NOMO-1 (cell line): ENCODE measurements around the gene NLRP6.
A peak's percentile ranks its signal among the peaks of the same experiment; 100 is the strongest.
"Not testable (repeated sequence)": the region's sequence is repeated elsewhere in the genome, so short reads cannot be mapped to it uniquely, and the experiment has no call there.

ENCODE experiments used
- DNase-seq, 2 experiments: peaks; one replicate each; lab custom pipeline; 2025; ENCODE audit not compliant: unreplicated experiment in 2 of 2; lab: John Stamatoyannopoulos, UW

Gene NLRP6

GRCh38 chr11:319121-319887 is 41.1 kb downstream of the NLRP6 start:
- DNase-seq: not testable (repeated sequence)

DNA sequence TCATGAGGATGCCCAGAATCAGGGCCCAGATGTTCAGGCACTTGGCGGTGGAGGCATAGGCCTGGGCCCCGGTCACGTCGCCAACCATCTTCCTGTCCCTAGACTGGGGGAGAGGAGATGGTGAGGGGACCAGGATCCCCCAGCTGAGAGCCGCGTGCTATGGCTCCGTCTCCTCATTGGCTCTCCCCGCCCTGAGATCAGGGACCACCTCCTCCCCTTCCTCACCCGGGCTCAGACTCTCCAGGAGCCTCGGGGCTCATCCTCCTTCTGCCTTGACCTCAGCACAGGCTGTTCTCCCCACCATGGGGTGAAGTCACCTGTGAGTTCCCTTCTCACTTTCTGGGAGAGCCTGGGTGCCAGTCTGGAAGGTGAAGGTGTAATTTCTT is 41.7 kb downstream of the NLRP6 start:
- not testable (repeated sequence) for DNase-seq

DNA sequence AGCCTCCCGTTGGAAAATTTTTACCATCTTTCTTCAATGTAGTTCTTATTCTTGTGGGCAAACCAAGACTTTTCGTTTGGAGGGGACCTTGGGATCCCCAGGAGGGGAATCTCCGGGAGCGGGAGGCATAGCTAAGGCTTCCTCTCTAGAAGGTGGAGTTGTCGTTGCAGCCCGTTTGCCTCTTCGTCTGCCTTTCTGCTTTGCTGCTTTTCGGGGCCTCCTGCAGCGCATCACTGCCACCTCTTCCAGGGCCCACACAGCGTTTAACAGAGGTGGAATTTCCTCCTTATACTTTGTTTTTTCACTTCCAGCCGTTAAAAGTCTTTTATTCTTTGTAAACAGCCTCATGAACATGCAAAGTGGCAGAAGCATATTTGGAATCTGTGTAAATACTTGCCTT is 45.9 kb downstream of the NLRP6 start:
- no peak for DNase-seq

DNA sequence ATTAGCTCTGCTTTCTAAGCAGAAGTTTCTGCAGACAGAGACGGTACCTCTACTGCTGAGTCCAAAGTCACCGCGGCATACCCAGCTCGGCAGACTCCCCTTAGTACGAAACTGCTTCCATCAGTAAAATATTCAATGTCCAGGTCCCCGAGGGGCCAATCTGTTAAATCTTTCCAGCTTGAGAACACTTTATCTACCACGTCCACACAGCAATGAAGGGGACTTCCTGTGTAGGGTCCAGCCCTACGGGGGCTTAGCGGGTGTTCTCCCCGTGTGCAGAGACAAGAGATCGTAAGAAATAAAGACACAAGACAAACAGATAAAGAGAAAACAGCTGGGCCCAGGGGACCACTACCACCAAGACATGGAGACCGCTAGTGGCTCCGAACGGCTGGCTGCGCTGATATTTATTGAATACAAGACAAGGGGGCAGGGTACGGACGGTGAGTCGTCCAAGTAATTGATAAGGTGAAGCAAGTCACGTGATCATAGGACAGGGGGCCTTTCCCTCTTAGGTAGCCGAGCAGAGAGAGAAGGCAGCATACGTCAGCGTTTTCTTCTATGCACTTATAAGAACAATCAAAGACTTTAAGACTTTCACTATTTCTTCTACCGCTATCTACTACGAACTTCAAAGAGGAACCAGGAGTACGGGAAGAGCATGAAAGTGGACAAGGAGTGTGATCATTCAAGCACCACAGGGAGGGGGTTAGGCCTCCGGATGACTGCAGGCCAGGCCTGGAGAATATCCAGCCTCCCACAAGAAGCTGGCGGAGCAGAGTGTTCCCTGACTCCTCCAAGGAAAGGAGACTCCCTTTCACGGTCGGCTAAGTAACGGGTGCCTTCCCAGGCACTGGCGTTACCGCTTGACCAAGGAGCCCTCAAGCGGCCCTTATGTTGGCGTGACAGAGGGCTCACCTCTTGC is 46.6 kb downstream of the NLRP6 start:
- DNase-seq: not testable (repeated sequence)

DNA sequence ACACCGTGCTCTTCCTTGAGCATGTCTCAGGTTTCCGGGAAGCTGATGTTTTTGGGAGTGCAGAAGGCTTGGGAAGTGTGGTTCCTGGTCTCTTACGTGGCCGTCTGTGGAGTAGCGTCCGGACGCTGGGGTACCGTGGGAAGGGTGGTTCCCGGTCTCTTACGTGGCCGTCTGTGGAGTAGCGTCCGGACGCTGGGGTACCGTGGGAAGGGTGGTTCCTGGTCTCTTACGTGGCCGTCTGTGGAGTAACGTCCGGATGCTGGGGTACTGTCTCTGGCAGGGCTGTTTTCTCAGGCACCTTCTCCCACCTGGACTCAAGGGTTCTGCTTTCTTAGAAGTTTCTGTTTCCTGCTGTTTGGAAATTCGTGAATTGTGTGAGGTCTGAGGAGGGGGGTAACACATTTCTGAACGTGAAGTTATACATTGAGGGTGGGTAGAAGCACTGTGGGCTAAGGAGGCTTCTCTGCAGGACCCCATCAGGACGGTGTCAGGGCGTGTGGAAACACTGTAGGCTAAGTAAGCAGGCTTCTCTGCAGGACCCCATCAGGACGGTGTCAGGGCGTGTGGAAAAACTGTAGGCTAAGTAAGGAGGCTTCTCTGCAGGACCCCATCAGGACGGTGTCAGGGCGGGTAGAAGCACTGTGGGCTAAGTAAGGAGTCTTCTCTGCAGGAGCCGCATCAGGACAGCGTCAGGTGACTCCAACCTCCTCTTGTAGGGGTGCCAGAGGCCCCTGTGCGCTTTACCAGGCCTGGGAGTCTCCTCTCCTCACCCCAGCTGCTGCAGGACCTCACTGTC is 47.8 kb downstream of the NLRP6 start:
- no peak for DNase-seq

DNA sequence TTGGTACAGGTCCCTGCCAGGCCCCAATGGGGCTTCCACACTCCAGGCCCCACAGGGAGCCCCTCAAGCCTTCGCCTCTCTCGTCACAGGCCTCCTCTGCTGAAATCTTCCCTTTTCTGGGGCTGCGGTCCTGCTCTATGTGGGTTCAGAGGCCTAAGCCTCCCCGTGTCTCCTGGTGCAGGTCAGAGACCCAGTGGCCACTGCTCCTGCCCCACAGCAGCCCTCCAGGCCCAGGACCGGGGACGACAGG is 48.3 kb downstream of the NLRP6 start:
- no peak for DNase-seq

DNA sequence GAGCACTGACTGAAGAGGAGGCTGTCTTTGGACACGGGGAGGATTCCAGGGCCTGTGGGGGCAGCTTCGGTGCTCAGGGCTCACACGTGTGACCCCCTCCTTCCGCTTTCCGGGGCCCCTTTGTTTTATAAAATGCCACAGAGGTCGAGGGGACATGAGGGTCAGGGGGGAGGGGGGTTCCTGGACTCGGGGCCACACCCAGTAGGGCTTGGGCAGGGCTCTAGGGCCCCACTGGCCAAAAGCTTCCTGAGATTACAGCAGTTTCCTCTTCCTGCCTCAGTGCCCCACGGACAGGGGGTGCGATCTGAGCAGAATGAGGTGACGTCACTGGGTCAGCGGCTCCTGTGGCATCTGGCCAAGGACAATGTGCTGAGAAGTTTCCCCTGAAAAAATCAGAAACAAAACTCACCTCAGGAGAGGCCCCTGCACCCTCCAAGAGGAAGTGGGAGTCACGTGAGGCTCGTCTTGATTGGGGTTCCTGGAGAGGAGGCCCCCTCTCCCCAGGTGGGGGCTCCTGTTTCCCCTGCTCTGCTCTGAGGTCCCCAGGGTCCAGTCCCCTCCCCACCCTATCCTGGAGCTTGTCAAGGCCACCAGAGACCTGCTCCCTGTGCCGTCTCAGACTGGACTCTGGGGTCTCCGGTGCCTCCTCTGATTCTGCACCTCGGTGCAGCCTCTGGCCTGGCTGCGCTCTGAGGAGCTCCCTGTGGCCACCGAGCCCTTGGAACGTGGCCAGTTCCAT is 48.8 kb downstream of the NLRP6 start:
- peak; percentile 81 to 83 for DNase-seq

- DNase-seq: no peak
Observed at GRCh38 chr11:327581-327923, 49.3 kb downstream of the NLRP6 start.

DNA sequence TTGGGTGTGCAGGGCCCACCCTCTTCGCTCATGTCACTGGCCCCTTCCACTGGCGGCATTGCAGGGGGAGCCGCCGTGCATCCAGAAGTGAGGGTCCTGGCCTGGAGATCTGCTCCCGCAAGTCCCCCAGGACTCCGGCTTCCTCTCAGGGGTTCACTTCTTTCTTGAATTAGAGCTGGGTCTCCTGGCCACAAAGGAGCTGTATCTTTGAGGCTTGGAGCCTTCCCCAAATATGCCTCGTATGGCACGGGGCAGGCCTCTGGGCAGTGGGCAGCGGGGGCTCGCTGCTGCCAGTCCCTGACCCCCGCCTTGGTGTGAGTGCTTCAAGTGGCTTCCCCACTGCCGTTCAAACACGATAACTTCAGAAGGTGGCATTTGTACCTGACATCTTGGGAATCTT is 49.8 kb downstream of the NLRP6 start:
- no peak for DNase-seq

GRCh38 chr11:328516-329100 is 50.4 kb downstream of the NLRP6 start:
- DNase-seq: not testable (repeated sequence)

DNA sequence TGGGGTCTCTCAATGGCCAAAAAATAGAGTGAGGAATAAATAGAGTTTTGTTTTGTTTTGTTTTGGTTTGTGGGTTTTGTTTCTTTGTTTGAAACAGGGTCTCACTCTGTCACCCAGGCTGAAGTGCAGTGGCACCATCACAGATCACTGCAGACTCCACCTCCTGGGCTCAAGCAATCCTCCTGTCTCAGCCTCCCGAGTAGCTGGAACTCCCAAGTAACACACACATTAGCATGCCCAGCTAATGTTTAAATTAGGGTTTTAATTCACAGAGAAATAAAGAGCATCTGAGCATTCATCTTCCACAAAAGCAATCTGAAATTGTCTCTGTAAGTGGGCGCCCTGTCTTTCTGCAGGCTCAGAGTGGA is 51.7 kb downstream of the NLRP6 start:
- DNase-seq: no peak

GRCh38 chr11:330307-330693 is 52.1 kb downstream of the NLRP6 start:
- DNase-seq: no peak

GRCh38 chr11:330694-331357 is 52.6 kb downstream of the NLRP6 start:
- no peak for DNase-seq

DNA sequence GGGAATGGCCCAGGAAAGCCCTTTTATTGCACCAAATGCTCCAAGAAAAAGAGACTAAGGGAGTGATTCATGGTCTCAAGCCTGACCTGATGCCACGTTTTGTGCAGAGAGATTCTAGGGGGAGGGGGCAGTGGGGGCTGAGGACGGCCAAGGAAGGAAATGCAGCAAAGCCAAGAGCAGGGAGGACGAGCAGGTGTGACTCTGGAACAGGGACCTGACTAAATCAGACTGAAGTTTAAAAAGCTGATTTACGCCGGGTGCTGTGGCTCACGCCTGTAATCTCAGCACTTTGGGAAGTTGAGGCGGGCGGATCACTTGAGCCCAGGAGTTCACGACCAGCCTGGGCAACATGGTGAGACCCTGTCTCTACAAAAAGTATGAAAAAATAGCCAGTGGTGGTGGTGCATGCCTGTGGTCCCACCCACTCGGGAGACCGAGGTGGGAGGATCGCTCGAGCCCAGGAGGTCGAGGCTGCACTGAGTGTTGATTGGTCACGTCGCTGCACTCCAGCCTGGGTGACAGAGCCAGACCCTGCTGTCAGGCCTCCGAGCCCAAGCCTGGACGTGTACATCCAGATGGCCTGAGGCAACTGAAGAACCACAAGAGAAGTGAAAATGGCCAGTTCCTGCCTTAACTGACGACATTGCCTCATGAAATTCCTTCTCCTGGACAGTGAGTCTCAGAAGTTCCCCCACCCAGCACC is 53.3 kb downstream of the NLRP6 start:
- DNase-seq: no peak

- DNase-seq: no peak
Observed at GRCh38 chr11:332651-333480, 54.7 kb downstream of the NLRP6 start.

- not testable (repeated sequence) for DNase-seq
Observed at GRCh38 chr11:333616-334263, 55.5 kb downstream of the NLRP6 start.

DNA sequence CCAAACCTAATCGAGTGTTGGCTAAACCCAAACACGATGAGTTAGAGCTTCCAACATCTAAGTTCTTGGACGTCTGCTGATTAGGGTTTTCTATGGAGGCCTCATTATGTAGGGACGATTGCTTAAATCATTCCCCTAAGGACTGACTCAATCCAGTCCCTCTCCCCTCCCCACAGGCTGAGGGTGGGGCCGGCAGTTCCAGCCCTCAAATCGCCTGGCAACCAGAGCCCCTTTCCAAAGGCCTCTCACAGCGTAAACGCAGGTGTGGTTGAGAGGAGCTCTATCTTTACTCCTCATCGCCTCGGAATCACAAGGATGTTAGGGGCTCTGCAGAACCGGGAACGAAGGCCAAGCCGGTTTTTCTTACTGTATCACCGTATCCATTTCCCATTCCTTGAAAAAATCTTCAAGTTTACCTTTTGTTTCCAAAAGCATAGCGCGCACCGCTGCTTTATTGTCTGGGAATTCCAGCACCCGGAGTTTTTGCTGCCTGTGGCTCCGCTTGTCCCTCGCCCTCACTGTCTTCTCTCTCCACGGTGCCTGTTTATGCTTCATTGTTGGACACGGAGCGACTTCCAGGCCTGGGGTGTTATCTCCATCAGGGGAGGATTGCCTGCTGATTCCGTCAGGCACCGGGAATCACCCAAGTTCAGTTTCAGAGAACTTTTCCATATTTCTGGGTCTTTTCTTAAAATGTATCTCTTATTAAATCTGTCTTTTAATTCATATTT is 56.2 kb downstream of the NLRP6 start:
- DNase-seq: no peak
